Keratinocyte (primary cell): Measurements from ENCODE around the gene SPP2. TPM values are rescaled to one million over a fixed set of nuclear protein-coding genes. Genes with fewer than 3 reads are reported as not detected.

Experiments used
- DNase-seq: peaks from one replicate; pipeline ENCODE4 v3.0.0-alpha.2; 2011; ENCODE audit warnings: low read depth, missing footprints, low spot score
- FAIRE-seq: peaks from 2 replicates; lab custom pipeline; 2011; peaks lifted over from hg19 to GRCh38; lab: Jason Lieb, UNC
- H2AFZ ChIP-seq: 2 replicates; pipeline ENCODE4 v1.6.0; 2012; ENCODE audit warnings: low read length, control low read depth, inconsistent platforms; ENCODE audit not compliant: control insufficient read depth
- H3K27ac ChIP-seq: 2 replicates; pipeline ENCODE4 v1.5.1; 2011; ENCODE audit warnings: low read length; ENCODE audit not compliant: control insufficient read depth, insufficient read depth
- H3K27me3 ChIP-seq: 3 replicates; pipeline ENCODE4 v1.6.0; 2011; ENCODE audit warnings: low read length; ENCODE audit not compliant: control insufficient read depth, insufficient read depth; ENCODE audit errors: extremely low read depth
- H3K36me3 ChIP-seq, 2 experiments: 2 replicates in 1 of 2; 3 replicates in 1 of 2; pipeline ENCODE4 v1.5.1; 2011; ENCODE audit warnings: low read length in 2 of 2, mild to moderate bottlenecking in 1 of 2; ENCODE audit not compliant: control insufficient read depth in 2 of 2, insufficient read depth in 2 of 2; ENCODE audit errors: extremely low read depth in 1 of 2
- H3K4me1 ChIP-seq: 3 replicates; pipeline ENCODE4 v1.5.1; 2011; ENCODE audit warnings: low read length; ENCODE audit not compliant: control insufficient read depth, insufficient read depth; ENCODE audit errors: extremely low read depth
- H3K4me2 ChIP-seq: 3 replicates; pipeline ENCODE4 v1.6.0; 2011; ENCODE audit warnings: low read depth, low read length; ENCODE audit not compliant: control insufficient read depth, insufficient read depth; ENCODE audit errors: extremely low read depth
- H3K4me3 ChIP-seq, 3 experiments: fragments of 200-600 bp in 1 of 3; sonication (generic) in 1 of 3; 2 replicates in 2 of 3; 3 replicates in 1 of 3; pipeline ENCODE4 v1.5.1; 2011 to 2016; ENCODE audit warnings: low read length in 3 of 3, mild to moderate bottlenecking in 3 of 3, control low read depth in 2 of 3, inconsistent platforms in 1 of 3, low read depth in 1 of 3, mixed read lengths in 1 of 3, mixed run types in 1 of 3, moderate library complexity in 1 of 3; ENCODE audit not compliant: control insufficient read depth in 2 of 3, insufficient read depth in 2 of 3; ENCODE audit errors: extremely low read depth in 1 of 3
- H3K79me2 ChIP-seq: 2 replicates; pipeline ENCODE4 v1.6.0; 2012; ENCODE audit warnings: low read length; ENCODE audit not compliant: control insufficient read depth, insufficient read depth
- H3K9ac ChIP-seq: 3 replicates; pipeline ENCODE4 v1.6.0; 2011; ENCODE audit warnings: low read length; ENCODE audit not compliant: control insufficient read depth, insufficient read depth; ENCODE audit errors: extremely low read depth
- H3K9me1 ChIP-seq: 3 replicates; pipeline ENCODE4 v1.6.0; 2011; ENCODE audit warnings: low read length; ENCODE audit not compliant: control insufficient read depth, insufficient read depth; ENCODE audit errors: extremely low read depth
- H3K9me3 ChIP-seq: 2 replicates; pipeline ENCODE4 v1.5.1; 2012; ENCODE audit warnings: low read depth, low read length; ENCODE audit not compliant: control insufficient read depth
- H4K20me1 ChIP-seq: 3 replicates; pipeline ENCODE4 v1.6.0; 2011; ENCODE audit warnings: low read length; ENCODE audit not compliant: control insufficient read depth, insufficient read depth; ENCODE audit errors: extremely low read depth
- EZH2 ChIP-seq: IDR thresholded peaks from one replicate; pipeline ENCODE4 v1.6.1; 2012; ENCODE audit warnings: inconsistent platforms, mild to moderate bottlenecking, low read length, moderate library complexity
- dilution Hi-C: fragments of 300-500 bp; cut with MboI; formaldehyde crosslinking; loops from one replicate; pipeline ENCODE4 v1.7.0; 2020; ENCODE audit warnings: low sequenced_read_pairs; ENCODE audit not compliant: extremely low pct_ligation_motif_present
- polyA plus RNA-seq, 5 experiments: library from polyadenylated mRNA; depleted of rRNA in 3 of 5; stranded (reverse) in 3 of 5; stranded (forward) in 1 of 5; unstranded in 1 of 5; fragments of >200 nt; gene quantifications; 1 replicate in 1 of 5; 2 replicates in 3 of 5; 3 replicates in 1 of 5; pipeline versions ENCODE4 v1.2.1 to v1.2.3, GENCODE V29; 2011 to 2012; ENCODE audit warnings: missing spikeins in 2 of 5, low read depth in 1 of 5, low replicate concordance in 1 of 5
- TF ChIP-seq, protein P1 (sequence below), 3 experiments: IDR thresholded peaks in 1 of 3; conservative IDR thresholded peaks in 1 of 3; optimal IDR thresholded peaks in 1 of 3; 2 replicates in 2 of 3; 3 replicates in 1 of 3; pipeline versions ENCODE3 to v1.5.1; 2011; ENCODE audit warnings: low read length in 3 of 3, mild to moderate bottlenecking in 3 of 3, moderate library complexity in 2 of 3, control low read depth in 1 of 3, inconsistent platforms in 1 of 3; ENCODE audit not compliant: insufficient read depth in 2 of 3; ENCODE audit errors: extremely low read depth in 1 of 3

Gene SPP2
- polyA plus RNA-seq, 1 donor (not counting 4 experiments of a cell fraction or from before 2014, with no cell fraction given) = 0.13 TPM

DNA sequence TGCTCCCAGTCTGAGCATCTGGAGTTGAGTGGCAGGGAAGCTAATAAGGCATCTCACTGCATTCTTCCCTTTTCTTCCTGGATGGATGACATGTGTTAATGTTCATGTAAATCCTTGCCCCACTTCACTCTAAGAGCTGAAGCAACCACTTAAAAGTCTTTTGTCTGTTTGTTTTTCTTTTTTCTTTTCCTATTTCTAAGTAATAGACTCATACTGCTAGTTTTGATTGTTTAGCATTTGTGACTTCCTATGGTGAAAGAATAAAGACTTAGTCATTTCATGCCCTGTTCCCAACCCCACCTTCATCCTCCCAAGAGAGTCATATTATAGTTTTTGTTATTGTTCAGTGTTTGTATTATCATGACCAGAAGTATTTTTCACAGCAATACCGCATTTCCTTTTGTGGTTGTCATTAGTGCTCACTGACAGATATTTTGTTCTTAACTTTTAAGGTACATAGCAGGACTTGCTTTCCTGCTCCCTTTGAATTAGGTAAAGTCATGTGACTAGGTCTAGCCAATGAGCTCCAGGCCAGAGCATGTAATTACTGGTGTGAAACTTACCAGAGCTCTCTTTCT lies 18.1 kb upstream of the SPP2 start:
- peak; percentile 76 for FAIRE-seq
- Histone ChIP-seq H3K4me2 (no peak overlapping the region), H3K79me2 (no peaks in the 10 kb centered on the region), H3K36me3 (no peaks in the 10 kb centered on the region), H3K9me3 (no peaks in the 10 kb centered on the region), H4K20me1 (no peaks in the 10 kb centered on the region), H3K27ac (no peak overlapping the region), H3K27me3 (no peaks in the 10 kb centered on the region), H3K4me1 (peaks cover 10% of the 10 kb centered on the region), H3K9ac (no peak overlapping the region), H3K9me1 (no peaks in the 10 kb centered on the region), H3K4me3 (no peak overlapping the region), H2AFZ (no peak overlapping the region)
- DNase-seq = no peak
- dilution Hi-C loops = no loop called here
- no peak for TF ChIP-seq EZH2
- TF ChIP-seq, protein P1, sequence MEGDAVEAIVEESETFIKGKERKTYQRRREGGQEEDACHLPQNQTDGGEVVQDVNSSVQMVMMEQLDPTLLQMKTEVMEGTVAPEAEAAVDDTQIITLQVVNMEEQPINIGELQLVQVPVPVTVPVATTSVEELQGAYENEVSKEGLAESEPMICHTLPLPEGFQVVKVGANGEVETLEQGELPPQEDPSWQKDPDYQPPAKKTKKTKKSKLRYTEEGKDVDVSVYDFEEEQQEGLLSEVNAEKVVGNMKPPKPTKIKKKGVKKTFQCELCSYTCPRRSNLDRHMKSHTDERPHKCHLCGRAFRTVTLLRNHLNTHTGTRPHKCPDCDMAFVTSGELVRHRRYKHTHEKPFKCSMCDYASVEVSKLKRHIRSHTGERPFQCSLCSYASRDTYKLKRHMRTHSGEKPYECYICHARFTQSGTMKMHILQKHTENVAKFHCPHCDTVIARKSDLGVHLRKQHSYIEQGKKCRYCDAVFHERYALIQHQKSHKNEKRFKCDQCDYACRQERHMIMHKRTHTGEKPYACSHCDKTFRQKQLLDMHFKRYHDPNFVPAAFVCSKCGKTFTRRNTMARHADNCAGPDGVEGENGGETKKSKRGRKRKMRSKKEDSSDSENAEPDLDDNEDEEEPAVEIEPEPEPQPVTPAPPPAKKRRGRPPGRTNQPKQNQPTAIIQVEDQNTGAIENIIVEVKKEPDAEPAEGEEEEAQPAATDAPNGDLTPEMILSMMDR (optimal IDR thresholded peaks at IDR 0.05 in 1 of 3, IDR thresholded peaks at IDR 0.05 in 1 of 3, conservative IDR thresholded peaks at IDR 0.05 in 1 of 3; ENCODE audit: extremely low read depth in 1 of 3, insufficient read depth in 2 of 3, low read length in 3 of 3) = no peak

DNA sequence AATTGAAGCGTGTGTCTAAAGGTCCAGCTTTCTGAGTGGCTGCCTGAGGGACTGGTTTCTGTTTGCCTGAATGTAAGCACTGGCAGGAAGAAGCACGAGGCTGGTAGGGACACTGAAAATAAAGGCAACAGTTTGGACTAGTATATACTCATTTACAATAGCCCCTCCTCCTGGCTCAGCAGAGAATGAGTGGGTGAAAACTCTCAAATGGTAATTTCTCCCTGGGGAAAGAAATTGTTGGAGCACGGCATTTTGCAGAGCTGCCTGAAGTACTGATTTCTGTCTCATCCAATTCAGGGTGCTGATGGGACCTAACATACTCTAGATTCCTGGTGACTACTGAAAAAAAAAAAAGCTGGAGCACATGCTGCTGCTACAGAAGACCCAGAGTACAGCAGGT lies 17.3 kb upstream of the SPP2 start:
- dilution Hi-C loops = no loop called here
- H2AFZ ChIP-seq = no peak overlapping the region
- no peaks in the 10 kb centered on the region for H3K36me3 ChIP-seq
- H3K9me3 ChIP-seq = no peaks in the 10 kb centered on the region
- no peak overlapping the region for H3K27ac ChIP-seq
- DNase-seq = no peak
- peak; percentile 57 for FAIRE-seq
- TF ChIP-seq EZH2 = no peak
- TF ChIP-seq, protein P1 (optimal IDR thresholded peaks at IDR 0.05 in 1 of 3, IDR thresholded peaks at IDR 0.05 in 1 of 3, conservative IDR thresholded peaks at IDR 0.05 in 1 of 3; ENCODE audit: extremely low read depth in 1 of 3, insufficient read depth in 2 of 3, low read length in 3 of 3) = no peak
- H3K79me2 ChIP-seq = no peaks in the 10 kb centered on the region
- H3K4me3 ChIP-seq = no peak overlapping the region
- no peak overlapping the region for H3K4me2 ChIP-seq
- no peaks in the 10 kb centered on the region for H3K9me1 ChIP-seq
- no peak overlapping the region for H3K9ac ChIP-seq
- no peaks in the 10 kb centered on the region for H3K27me3 ChIP-seq
- peaks cover 10% of the 10 kb centered on the region for H3K4me1 ChIP-seq
- no peaks in the 10 kb centered on the region for H4K20me1 ChIP-seq
